Lower leg skin (tissue), 4 donors: Measurements from ENCODE around the gene SPATC1L. TPM values are rescaled to one million over a fixed set of nuclear protein-coding genes. Genes with fewer than 3 reads are reported as not detected.

Source experiments
- DNase-seq, 2 donors: peaks; one replicate each; pipeline ENCODE4 v3.0.0-alpha.2; 2019; ENCODE audit warnings: low spot score in 2 of 2
- H3K4me3 ChIP-seq: fragments of 200-600 bp; sonication (generic); 2 replicates; pipeline ENCODE4 v1.5.1; 2017; ENCODE audit warnings: mild to moderate bottlenecking, low read depth; ENCODE audit not compliant: poor library complexity, severe bottlenecking
- POLR2A ChIP-seq, 2 donors: fragments of 450-650 bp; IDR thresholded peaks; one replicate each; pipeline ENCODE4 v1.6.1; 2016 to 2017; ENCODE audit warnings: antibody characterized with exemption in 2 of 2, mild to moderate bottlenecking in 1 of 2, moderate library complexity in 1 of 2
- WGBS, 2 donors: methylation state at CpG; one replicate each; pipeline ENCODE4 v1.1.5; 2018; 5-methylcytosine and 5-hydroxymethylcytosine counted together
- intact Hi-C: fragments of 100-400 bp; cut with DNase I; formaldehyde crosslinking; loops from one replicate; pipeline ENCODE4 v1.15.0; 2023; ENCODE audit warnings: low total_unique reads
- total RNA-seq, 4 donors: library from RNA; depleted of rRNA; stranded (reverse); fragments of >200 nt; gene quantifications; one replicate each; pipeline ENCODE4 v1.1.0, GENCODE V29; 2016
- TF ChIP-seq, protein P1 (sequence below), 3 donors: fragments of 450-650 bp; IDR thresholded peaks; one replicate each; pipeline ENCODE4 v1.5.1; 2016; ENCODE audit warnings: antibody characterized with exemption in 3 of 3, mild to moderate bottlenecking in 3 of 3, moderate library complexity in 2 of 3

The SPATC1L gene
- total RNA-seq, 4 donors from 2014 or later = 2.1 to 7.5 (median 4.0) TPM

DNA sequence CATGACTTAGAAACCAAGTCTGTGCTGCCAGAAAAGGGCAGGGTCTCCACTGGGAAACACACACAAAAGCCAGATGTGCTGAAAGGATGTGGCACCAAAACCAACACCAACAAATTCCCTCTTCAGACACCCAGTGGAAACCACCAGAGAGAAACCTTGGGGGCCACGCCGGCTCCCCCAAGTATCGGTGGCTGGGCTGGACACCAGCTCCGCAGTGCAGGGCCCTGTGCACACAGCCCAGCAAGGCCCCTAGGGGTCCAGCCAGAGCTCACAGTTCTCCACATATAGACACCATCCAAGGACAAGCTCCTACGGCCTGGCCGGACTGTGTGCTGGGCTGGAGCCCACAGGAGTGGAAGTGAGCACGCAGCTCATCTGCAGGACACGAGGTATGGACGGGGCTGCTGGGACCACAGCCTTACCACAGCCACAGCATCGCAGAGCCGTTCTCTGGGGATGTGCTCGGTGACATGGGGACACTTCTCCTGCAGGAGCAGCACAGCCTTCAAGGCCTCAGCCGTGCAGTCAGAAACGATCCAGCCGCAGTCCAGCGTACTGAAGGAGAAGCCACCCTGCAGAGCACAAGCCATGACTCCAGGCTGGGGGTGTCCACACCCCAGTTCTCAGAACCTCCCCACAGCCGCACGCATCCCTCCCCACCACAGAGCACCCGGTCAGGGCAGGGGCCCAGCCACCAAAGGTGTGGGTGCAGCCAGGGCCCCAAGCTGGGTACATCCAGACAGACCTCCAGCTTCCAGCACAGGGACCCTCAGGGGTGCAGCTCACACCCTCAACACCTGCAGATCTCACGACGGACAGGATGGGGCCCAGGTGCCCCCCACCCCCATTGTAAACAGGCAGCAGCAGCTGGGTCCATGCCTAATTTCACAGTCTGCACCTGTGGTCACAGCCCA is 23.0 kb upstream of the SPATC1L start:
- intact Hi-C loops = no loop called here
- H3K4me3 ChIP-seq = no peak overlapping the region
- TF ChIP-seq, protein P1, sequence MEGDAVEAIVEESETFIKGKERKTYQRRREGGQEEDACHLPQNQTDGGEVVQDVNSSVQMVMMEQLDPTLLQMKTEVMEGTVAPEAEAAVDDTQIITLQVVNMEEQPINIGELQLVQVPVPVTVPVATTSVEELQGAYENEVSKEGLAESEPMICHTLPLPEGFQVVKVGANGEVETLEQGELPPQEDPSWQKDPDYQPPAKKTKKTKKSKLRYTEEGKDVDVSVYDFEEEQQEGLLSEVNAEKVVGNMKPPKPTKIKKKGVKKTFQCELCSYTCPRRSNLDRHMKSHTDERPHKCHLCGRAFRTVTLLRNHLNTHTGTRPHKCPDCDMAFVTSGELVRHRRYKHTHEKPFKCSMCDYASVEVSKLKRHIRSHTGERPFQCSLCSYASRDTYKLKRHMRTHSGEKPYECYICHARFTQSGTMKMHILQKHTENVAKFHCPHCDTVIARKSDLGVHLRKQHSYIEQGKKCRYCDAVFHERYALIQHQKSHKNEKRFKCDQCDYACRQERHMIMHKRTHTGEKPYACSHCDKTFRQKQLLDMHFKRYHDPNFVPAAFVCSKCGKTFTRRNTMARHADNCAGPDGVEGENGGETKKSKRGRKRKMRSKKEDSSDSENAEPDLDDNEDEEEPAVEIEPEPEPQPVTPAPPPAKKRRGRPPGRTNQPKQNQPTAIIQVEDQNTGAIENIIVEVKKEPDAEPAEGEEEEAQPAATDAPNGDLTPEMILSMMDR (IDR thresholded peaks at IDR 0.05) = no peak
- TF ChIP-seq POLR2A (IDR thresholded peaks at IDR 0.05) = no peak
- no peak for DNase-seq
- WGBS, 2 donors = 95 to 96% methylated on average over 18 to 20 of the region's 21 CpGs

DNA sequence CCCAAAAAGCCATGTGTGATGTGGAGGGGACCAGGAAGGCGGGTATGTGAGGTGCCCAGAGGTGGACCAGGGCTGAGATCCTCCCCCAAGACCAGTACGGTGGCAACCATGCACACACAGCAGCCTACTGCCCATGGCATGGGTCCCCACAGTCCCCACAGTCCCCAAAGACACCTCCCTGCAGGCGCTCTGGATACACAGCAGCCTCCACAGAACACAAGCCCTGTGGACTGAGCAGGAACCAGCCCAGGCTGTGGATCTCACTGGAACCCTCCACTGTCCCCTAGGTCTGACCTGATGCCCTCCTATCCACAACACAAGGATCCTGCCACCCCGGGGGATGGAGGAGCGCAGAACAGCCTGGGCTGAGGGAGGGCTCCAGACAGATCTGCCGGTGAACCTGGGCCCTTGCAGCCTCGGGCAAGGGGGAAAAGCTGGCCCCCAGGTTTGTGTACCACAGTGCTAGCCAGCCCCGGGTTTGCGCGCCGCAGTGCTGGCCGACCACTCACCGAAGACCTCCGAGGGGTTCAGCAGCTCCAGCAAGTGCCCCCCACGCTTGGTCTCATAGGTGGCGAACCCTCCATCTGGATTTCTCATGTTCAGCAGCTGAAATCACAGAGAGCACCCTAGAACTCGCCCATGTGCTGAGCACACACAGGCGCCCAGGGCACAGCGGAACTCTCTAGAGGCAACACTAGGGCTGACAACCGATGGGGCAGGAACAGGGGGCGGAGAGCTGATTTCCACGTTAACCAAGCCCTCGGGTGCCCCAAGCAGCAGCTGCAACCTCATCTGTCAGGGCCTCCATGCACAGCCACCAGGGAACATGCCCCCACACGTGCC is 22.1 kb upstream of the SPATC1L start:
- WGBS, 2 donors = 81 to 93% methylated on average over 16 to 19 of the region's 24 CpGs
- intact Hi-C loops = no loop called here

DNA sequence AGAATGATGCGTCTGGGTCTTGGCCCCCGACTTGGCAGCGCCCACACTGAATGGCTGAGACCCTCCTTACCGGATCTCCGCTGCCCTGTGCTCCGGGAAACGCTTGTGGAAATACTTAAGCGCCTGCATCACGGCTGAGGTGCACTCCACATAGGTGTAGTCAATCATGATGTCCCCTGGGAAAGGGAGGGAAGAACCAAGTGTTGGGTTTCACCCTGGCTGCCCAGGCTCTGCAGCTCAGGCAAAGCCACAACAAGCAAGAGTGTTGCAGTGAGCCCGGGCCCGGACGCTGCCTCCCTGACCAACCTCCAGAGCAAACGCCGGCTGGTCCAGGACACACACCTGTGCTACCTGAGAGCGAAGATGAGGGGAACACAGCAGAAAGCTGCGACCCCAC is 21.5 kb upstream of the SPATC1L start:
- intact Hi-C loops = no loop called here
- no peak overlapping the region for H3K4me3 ChIP-seq
- no peak for DNase-seq
- 94 to 95% methylated on average over 15 to 16 of the region's 16 CpGs for WGBS, 2 donors
- TF ChIP-seq POLR2A (IDR thresholded peaks at IDR 0.05) = no peak
- TF ChIP-seq, protein P1 (IDR thresholded peaks at IDR 0.05) = no peak

More for the DNA sequence above, 22.1 kb upstream of the SPATC1L start:
- no peak overlapping the region for H3K4me3 ChIP-seq
- no peak for TF ChIP-seq POLR2A (IDR thresholded peaks at IDR 0.05)
- TF ChIP-seq, protein P1 (IDR thresholded peaks at IDR 0.05) = no peak
- no peak for DNase-seq

DNA sequence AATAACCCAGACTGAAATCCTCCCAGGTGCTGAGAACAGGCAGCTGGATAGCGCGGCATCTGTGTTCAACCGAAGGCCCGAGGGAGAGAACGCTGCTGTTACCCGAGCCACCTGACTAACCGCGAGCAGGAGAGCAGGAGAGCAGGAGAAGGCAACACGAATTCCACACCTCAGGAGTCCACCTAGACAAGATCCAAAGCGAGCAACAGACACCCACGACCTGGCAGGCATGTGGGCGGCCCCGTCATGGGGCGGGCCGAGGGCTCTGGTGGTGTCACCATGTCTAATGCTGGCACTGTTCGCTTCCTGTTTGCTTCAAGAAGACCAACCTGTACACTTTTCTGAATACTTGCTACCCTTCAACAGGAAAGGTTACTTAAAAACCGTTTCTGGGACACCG is 20.9 kb upstream of the SPATC1L start:
- intact Hi-C loops = no loop called here
- TF ChIP-seq POLR2A (IDR thresholded peaks at IDR 0.05) = no peak
- TF ChIP-seq, protein P1 (IDR thresholded peaks at IDR 0.05) = no peak
- DNase-seq = no peak
- WGBS, 2 donors = 86 to 88% methylated on average over 18 of the region's 18 CpGs
- H3K4me3 ChIP-seq = no peak overlapping the region

DNA sequence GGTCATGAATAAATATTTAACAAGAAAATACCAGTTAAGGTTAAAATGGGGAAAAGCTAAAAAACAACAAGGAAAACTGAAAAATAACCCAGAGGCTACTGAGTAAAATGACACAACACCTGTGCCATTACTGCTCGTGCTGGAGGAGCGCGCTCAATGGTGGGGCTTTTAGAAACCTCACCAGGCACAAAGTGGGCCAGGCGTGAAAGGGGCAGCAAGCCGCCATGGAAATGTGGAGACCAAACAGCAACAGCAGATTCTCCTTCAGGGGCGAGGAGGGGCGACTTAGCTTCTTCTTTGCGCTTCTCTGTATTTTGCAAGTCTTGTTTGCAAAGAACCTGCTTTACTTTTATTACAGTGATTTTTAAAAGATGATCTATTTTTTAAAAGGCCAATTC is 18.9 kb upstream of the SPATC1L start:
- intact Hi-C loops = no loop called here
- 92 to 96% methylated on average over 8 of the region's 8 CpGs for WGBS, 2 donors

More for the DNA sequence above, 18.9 kb upstream of the SPATC1L start:
- TF ChIP-seq, protein P1 (IDR thresholded peaks at IDR 0.05) = no peak
- TF ChIP-seq POLR2A (IDR thresholded peaks at IDR 0.05) = no peak
- no peak for DNase-seq
- no peak overlapping the region for H3K4me3 ChIP-seq
